Stimulated activated CD8-positive, alpha-beta memory T cell treated with anti-CD3 and anti-CD28 coated beads, Interleukin-4, amount 100 ng/mL, for 48 hours (primary cell): ENCODE results near the gene GPR75.
"Not testable (repeated sequence)": the region's sequence is repeated elsewhere in the genome, so short reads cannot be mapped to it uniquely, and the experiment has no call there.

Source experiments
- DNase-seq: peaks from one replicate; pipeline ENCODE4 v3.0.0-alpha.2; 2020

Gene GPR75

DNA sequence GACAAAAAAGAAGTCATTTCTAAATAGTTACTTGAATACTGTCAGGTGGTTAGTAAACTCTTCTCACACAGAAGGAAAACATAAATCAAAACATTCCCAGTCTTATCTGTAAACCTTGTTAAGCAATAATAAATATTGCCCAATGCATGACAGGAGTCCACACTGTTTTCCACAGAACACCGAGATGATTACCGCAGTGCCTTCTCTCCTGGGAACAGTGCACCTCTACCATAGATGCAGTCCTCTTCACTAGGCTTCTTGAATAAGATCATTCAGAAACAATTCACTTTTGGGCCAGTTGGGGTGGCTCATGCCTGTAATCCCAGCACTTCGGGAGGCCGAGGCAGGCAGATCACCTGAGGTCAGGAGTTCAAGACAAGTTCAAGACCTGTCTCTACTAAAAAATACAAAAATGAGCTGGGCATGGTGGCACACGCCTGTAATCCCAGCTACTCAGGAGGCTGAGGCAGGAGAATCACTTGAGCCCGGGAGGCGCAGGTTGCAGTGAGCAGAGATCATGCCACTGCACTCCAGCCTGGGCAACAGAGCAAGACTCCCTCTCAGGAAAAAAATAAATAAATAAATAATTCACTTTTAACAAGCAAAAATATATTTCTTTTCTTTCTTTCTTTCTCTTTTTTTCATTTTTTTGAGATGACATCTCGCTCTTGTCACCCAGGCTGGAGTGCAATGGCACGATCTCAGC is 8.6 kb downstream of the GPR75 start:
- not testable (repeated sequence) for DNase-seq

DNA sequence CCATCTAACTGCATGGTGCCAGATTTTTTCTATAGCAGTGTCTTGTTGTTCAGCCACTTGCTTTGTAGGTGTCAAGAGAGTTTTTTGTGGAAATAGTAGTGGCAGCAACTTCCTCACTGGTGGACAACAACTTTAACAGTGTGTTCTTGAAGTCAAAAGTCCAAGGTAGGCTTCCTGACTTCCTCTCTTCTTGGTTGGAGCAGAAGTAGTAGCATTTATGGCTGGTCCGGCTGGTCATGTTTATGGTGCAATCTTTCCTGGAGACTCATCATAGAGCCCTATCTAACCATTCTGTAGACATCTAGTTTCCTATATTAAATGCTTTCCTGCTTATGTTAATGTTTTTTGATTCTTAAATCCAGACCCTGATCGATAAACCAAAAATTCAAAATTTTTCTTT is 11.7 kb downstream of the GPR75 start:
- DNase-seq, result no peak

- DNase-seq, result no peak
These were observed 16.2 kb downstream of the GPR75 start for GRCh38 chr2:53843595-53843994.

DNA sequence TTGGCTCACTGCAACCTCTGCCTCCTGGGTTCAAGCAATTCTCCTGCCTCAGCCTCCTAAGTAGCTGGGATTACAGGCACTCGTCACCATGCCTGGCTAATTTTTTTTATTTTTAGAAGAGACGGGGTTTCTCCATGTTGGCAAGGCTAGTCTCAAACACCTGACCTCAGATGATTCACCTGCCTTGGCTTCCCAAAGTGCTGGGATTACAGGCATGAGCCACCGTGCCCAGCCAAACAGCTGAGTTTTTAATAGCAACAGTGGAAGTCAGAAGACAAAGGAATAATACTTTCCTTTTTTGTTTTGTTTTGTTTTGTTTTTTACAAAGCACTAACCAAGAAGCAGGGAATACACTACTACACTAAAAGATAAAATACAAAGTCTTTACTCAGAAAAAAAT is 16.9 kb downstream of the GPR75 start:
- DNase-seq, result no peak

- not testable (repeated sequence) for DNase-seq
These were observed 18.1 kb downstream of the GPR75 start for GRCh38 chr2:53841651-53842050.

GRCh38 chr2:53840580-53840979 is 19.2 kb downstream of the GPR75 start:
- DNase-seq, result no peak

- not testable (repeated sequence) for DNase-seq
These were observed 29.8 kb downstream of the GPR75 start for GRCh38 chr2:53829980-53830290.

DNA sequence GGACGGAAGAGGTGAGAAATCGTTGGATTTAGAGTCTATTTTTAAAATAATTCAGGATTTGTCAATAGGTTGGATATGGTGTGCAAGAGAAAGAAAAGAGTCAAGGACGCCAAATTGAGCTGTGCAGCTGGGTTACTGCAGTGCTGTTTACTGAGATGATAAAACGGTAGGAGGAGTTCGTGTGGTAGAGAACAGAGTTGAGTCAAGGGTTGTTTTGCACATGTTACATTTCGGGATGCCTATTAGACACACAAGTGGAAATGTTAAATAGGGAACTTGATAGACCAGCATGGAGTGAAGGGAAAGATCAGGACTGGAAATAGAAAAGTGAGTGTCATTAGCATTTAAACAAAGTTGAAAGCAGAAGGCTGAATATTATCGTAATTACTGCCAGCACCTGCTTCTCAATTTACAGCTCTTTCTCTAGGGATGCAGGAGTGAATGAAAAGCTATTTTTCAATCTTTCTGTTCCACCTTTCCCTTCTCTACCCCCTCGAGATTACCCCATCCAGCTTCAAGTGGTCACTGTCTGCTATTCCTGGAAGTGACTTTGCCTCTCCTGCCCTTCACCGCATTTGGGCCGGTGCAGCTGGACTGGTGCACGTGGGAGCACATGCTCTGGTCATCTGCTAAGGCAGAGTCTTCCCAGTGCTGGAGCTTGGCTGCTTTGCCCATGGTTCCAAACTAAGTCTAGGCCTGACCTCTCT is 30.3 kb downstream of the GPR75 start:
- no peak for DNase-seq

GRCh38 chr2:53828331-53828730 is 31.4 kb downstream of the GPR75 start:
- no peak for DNase-seq

DNA sequence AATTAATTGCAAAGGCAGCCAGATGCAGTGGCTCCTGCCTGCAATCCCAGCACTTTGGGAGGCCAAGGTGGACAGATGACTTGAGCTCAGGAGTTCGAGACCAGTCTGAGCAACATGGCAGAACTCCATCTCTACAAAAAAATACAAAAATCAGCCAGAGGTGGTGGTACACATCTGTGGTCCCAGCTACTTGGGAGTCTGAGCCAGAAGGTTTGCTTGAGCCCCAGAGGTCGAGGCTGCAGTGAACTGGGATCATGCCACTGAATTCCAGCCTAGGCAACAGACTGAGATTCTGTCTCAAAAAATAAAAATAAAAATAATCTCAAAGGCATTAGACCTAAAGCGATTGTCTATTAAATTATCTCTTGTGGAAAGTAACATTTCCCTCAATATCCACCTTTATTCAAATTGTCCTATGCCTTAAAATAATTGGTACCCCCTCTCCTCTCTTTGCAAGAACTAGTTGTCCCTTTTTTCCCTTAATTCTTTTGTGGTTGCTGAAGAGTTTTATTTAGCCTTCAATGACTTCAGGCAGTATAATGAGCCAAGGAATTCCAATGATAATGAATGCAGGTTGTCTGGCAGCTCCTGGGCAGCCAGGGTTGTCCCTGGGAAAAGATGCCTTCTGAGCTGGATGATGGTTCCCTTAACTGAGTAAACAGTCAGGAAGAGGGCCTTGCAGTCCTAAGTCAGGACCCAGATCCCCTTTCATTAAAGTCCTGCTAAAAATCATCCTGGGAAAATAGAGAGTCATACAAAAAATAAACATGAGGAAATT is 32.2 kb downstream of the GPR75 start:
- no peak for DNase-seq

- no peak for DNase-seq
These were observed 33.0 kb downstream of the GPR75 start for GRCh38 chr2:53826587-53827397.

DNA sequence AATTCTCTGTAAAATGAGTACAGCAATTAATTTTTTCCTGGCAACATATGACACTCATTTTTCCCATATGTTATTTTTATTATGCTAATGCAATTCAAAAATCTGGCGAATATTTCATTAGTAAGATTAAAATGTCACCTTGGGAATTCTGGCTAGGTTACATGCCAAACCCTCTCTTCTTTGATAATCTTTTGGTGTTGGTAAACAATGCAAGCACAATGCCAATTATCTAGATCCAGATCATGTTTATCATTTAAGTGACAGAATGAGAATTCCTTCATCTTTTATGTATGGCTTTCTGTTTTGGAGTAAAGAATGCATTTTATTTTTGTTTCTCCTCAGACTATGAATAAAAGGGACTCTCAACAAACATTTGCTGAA is 33.7 kb downstream of the GPR75 start:
- DNase-seq, result no peak

GRCh38 chr2:53823639-53824038 is 36.1 kb downstream of the GPR75 start:
- peak; percentile 30 for DNase-seq

DNA sequence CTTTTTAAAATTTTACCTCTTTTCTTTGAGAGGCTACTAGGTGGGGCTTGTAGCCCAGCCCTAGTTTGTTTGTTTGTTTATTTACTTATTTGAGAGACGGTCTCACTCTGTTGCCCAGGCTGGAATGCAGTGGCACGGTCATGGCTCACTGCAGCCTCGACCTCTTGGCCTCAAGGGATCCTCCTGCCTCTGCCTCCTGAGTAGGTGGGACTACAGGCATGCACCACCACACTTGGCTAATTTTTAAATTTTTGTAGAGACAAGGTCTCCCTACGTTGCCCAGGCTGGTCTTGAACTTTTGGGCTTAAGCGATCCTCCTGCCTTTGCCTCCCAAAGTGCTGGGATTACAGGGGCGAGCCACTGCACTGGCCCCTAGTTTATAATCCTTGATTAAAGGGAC is 38.0 kb downstream of the GPR75 start:
- DNase-seq, result no peak

GRCh38 chr2:53820711-53821110 is 39.1 kb downstream of the GPR75 start:
- no peak for DNase-seq

DNA sequence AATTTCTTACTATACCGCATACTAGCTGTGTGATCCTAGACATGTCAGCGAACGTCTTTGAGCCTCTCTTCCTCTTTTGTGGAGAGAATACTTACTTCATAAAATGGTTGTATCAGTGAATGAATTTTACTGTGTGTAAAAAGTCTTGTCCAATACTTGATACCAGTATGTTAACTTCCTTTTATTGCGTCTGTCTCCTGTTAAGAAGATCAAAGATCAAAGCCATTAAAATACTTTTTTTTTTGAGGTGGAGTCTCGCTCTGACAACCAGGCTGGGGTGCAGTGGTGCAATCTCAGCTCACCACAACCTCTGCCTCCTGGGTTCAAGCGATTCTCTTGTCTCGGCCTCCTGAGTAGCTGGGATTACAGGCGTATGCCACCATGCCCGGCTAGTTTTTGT is 39.7 kb downstream of the GPR75 start:
- DNase-seq, result no peak

- DNase-seq, result no peak
These were observed 40.1 kb downstream of the GPR75 start for GRCh38 chr2:53819634-53820033.

DNA sequence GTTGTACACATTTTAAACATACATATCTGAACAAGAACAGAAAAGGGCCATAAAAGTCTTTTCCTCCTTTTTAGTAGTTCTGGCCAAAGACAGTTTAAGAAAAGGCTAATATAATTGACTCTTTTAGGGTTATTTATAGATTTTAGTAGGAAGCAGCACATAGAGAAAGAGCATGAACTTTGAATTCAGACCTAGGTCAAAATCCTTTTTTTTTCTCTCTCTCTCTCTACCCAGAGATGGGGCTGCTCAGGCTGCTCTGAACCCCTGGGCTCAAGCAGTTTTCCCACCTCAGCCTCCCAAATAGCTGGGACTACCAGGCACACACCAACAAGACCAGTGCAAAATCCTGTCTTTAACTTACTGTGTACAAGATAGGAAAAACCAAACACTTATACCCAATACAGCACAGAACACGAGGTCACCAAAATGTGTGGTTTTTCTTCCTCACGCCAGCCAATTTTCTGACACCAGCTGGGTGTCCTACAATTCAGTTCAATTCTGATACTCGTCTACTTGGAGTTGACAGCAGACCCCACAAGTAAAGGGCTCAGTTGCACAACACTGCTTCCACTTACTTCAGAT is 40.8 kb downstream of the GPR75 start:
- no peak for DNase-seq

GRCh38 chr2:53813151-53813550 is 46.6 kb downstream of the GPR75 start:
- no peak for DNase-seq

DNA sequence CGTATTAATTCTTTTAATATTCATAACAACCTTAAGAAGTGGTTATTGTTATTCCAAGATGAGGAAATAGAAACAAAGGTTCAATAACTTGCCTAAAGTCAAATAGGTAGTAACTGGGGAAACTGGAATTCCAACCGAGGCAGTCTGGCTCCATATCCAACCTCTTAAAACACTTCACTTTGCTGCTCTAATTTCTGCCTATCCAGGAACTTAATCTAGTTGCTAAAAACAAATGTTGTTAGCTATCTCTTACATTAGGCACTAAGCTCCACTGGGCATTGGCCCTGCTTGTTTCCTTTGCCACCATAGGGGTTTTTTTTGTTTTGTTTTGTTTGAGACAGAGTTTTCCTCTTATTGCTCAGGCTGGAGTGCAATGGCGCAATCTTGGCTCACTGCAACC is 48.2 kb downstream of the GPR75 start:
- DNase-seq, result no peak
